HepG2 (cell line): ENCODE results near the gene SBNO2. TPM values are rescaled to one million over a fixed set of nuclear protein-coding genes. Genes with fewer than 3 reads are reported as not detected.

Source experiments
- ARHGAP35 ChIP-seq: sonication (generic); formaldehyde crosslinking; IDR thresholded peaks from 2 replicates; pipeline ENCODE4 v1.9.0; 2022; ENCODE audit warnings: mild to moderate bottlenecking, inconsistent platforms, moderate library complexity, missing genetic modification reagents, borderline replicate concordance
- BORCS8-MEF2B ChIP-seq: sonication (generic); formaldehyde crosslinking; IDR thresholded peaks from 2 replicates; pipeline ENCODE4 v1.8.0; 2022; ENCODE audit warnings: mild to moderate bottlenecking, missing genetic modification reagents
- ELF1 ChIP-seq: sonication (generic); formaldehyde crosslinking; IDR thresholded peaks from 2 replicates; pipeline ENCODE4 v1.4.0; 2020; ENCODE audit warnings: missing genetic modification reagents
- KLF13 ChIP-seq: sonication (generic); formaldehyde crosslinking; IDR thresholded peaks from 2 replicates; pipeline ENCODE4 v1.4.0; 2020; ENCODE audit warnings: mild to moderate bottlenecking, missing genetic modification reagents
- NR2F1 ChIP-seq, 2 experiments: fragments of 450-650 bp in 1 of 2; formaldehyde crosslinking in 1 of 2; IDR thresholded peaks; 2 replicates each; pipeline versions ENCODE4 v1.5.0 to v1.6.1; 2016 to 2020; ENCODE audit warnings: mild to moderate bottlenecking in 1 of 2, missing compliant biosample characterization in 1 of 2, missing genetic modification reagents in 1 of 2, moderate library complexity in 1 of 2
- PHF8 ChIP-seq: sonication (generic); formaldehyde crosslinking; IDR thresholded peaks from 2 replicates; pipeline ENCODE4 v1.5.0; 2020; ENCODE audit warnings: missing genetic modification reagents
- RFX3 ChIP-seq: IDR thresholded peaks from 2 replicates; pipeline ENCODE4 v1.6.1; 2016; ENCODE audit warnings: missing biosample characterization, missing genetic modification reagents
- RNF2 ChIP-seq: fragments of 450-650 bp; conservative IDR thresholded peaks from 2 replicates; pipeline ENCODE4 v1.6.1; 2016; ENCODE audit warnings: low read depth
- SOX6 ChIP-seq, 2 experiments: fragments of 450-650 bp in 1 of 2; sonication (generic) in 1 of 2; formaldehyde crosslinking in 1 of 2; IDR thresholded peaks; 2 replicates each; pipeline versions ENCODE4 v1.4.0 to v1.6.1; 2017 to 2020; ENCODE audit warnings: antibody characterized with exemption in 1 of 2, mild to moderate bottlenecking in 1 of 2, missing genetic modification reagents in 1 of 2
- ZMAT3 ChIP-seq: sonication (generic); formaldehyde crosslinking; conservative IDR thresholded peaks from 2 replicates; pipeline ENCODE4 v1.7.0; 2021; ENCODE audit warnings: missing genetic modification reagents
- ZNF180 ChIP-seq: sonication (generic); formaldehyde crosslinking; IDR thresholded peaks from 2 replicates; pipeline ENCODE4 v1.4.0; 2020; ENCODE audit warnings: low read depth, missing genetic modification reagents, borderline replicate concordance
- ZNF382 ChIP-seq: sonication (generic); formaldehyde crosslinking; IDR thresholded peaks from 2 replicates; pipeline ENCODE4 v1.5.0; 2020; ENCODE audit warnings: missing genetic modification reagents, mild to moderate bottlenecking, borderline replicate concordance
- ZNF460 ChIP-seq: sonication (generic); formaldehyde crosslinking; IDR thresholded peaks from 2 replicates; pipeline ENCODE4 v1.5.1; 2020; ENCODE audit warnings: missing genetic modification reagents, mild to moderate bottlenecking, borderline replicate concordance
- ZNF607 ChIP-seq: sonication (generic); formaldehyde crosslinking; IDR thresholded peaks from 2 replicates; pipeline ENCODE4 v1.5.1; 2020; ENCODE audit warnings: missing genetic modification reagents, mild to moderate bottlenecking, borderline replicate concordance
- ZNF672 ChIP-seq: sonication (generic); formaldehyde crosslinking; IDR thresholded peaks from 2 replicates; pipeline ENCODE4 v1.8.1; 2022; ENCODE audit warnings: missing genetic modification reagents
- polyA plus RNA-seq, 8 experiments: library from polyadenylated mRNA; depleted of rRNA in 3 of 8; stranded (reverse) in 7 of 8; unstranded in 1 of 8; fragments of >200 nt; fragmentation: Illumina TruSeq in 4 of 8; extraction: Trizol in 4 of 8; gene quantifications; 2 replicates each; pipeline versions ENCODE4 v1.2.1 to v1.2.3, GENCODE V29; 2011 to 2016; ENCODE audit warnings: low read depth in 4 of 8, missing spikeins in 1 of 8, mixed read lengths in 1 of 8; ENCODE audit not compliant: insufficient read depth in 1 of 8
- total RNA-seq, 5 experiments: library from RNA; depleted of rRNA; stranded (reverse); fragments of >200 nt; fragmentation: Illumina TruSeq; extraction: Trizol; gene quantifications; 2 replicates each; pipeline ENCODE4 v1.2.3, GENCODE V29; 2016; ENCODE audit warnings: low read depth in 1 of 5
- TF ChIP-seq, protein P1 (sequence below), 2 experiments: sonication (generic) in 1 of 2; formaldehyde crosslinking in 1 of 2; IDR thresholded peaks; 2 replicates each; pipeline versions ENCODE4 v1.5.1 to v1.6.1; 2011 to 2020; ENCODE audit warnings: borderline replicate concordance in 1 of 2, low read depth in 1 of 2, low read length in 1 of 2, mild to moderate bottlenecking in 1 of 2, missing genetic modification reagents in 1 of 2, moderate library complexity in 1 of 2
- TF ChIP-seq, protein P2 (sequence below): sonication (generic); formaldehyde crosslinking; IDR thresholded peaks from 2 replicates; pipeline ENCODE4 v1.5.0; 2020; ENCODE audit warnings: mild to moderate bottlenecking, missing genetic modification reagents
- TF ChIP-seq, protein P3 (sequence below): sonication (generic); formaldehyde crosslinking; IDR thresholded peaks from 2 replicates; pipeline ENCODE4 v1.8.0; 2022; ENCODE audit warnings: mild to moderate bottlenecking, missing genetic modification reagents, moderate library complexity
- TF ChIP-seq, protein P4 (sequence below): sonication (generic); formaldehyde crosslinking; IDR thresholded peaks from 2 replicates; pipeline ENCODE4 v1.5.1; 2020; ENCODE audit warnings: mild to moderate bottlenecking, missing genetic modification reagents, borderline replicate concordance
- TF ChIP-seq, protein P5 (sequence below): sonication (generic); formaldehyde crosslinking; IDR thresholded peaks from 2 replicates; pipeline ENCODE4 v1.4.0; 2020; ENCODE audit warnings: missing genetic modification reagents

Gene SBNO2
- total and polyA plus RNA-seq, 2 of the 13 experiments (the other 11 are each of a cell fraction or from before 2014, with no cell fraction given) = 8.6 to 10.4 TPM

DNA sequence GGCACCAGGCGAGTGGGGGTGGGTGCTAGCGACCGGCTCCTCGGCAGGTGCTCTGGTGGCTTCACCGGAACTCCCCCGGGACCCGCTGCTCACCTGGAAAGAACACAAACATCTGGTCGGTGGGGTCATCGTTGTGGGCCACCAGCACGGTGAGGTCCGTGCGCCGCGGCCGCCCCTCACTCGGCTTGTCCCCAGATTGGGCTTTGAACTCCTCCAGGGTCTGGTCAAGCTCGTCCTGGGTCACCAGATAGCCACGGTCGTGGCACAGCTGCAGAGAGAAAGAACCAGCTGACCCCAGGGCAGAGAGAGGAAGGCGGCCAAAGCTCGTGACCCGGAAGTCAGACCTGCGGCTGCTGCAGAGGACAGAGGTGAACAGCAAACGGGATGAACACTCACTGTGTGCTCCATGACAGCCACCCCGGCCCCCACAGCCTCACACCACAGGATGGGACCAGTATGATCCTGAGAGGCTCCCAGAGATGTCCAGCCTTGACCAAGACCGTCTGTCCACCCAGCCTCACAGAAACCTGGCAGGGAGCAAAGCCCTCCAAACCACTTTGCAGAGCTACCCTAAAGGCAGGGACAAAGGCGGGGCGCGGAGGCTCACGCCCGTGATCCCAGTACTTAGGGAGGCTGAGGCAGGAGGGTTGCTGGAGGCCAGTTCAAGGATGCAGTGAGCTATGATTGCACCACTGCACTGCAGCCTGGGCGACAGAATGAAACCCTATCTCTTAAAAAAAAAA, 80.1 kb downstream of the SBNO2 start (continued):
- TF ChIP-seq ELF1 (CRISPR knock-in tag) (peak; percentile 86), BORCS8-MEF2B (CRISPR knock-in tag) (peak; percentile 45; the same call in 1 of the 2 replicates), ZNF460 (no peak), ZNF672 (CRISPR knock-in tag) (no peak), RFX3 (no peak), ZNF607 (CRISPR knock-in tag) (peak; percentile 44; the same call in 1 of the 2 replicates), ZNF382 (CRISPR knock-in tag) (no peak), KLF13 (no peak), PHF8 (CRISPR knock-in tag) (no peak), ZNF180 (CRISPR knock-in tag) (no peak), ARHGAP35 (no peak), NR2F1 (CRISPR knock-in tag; IDR thresholded peaks at IDR 0.05) (peak in 1 of 2 experiments; percentile 44; a peak in 1 of 4 replicates), SOX6 (IDR thresholded peaks at IDR 0.05) (no peak), SOX6 (CRISPR knock-in tag; IDR thresholded peaks at IDR 0.05) (no peak), ZMAT3 (CRISPR knock-in tag) (0 out of 2 replicates have a peak, but pooled peaks have one; percentile 29), RNF2 (no peak)
- TF ChIP-seq, protein P1, sequence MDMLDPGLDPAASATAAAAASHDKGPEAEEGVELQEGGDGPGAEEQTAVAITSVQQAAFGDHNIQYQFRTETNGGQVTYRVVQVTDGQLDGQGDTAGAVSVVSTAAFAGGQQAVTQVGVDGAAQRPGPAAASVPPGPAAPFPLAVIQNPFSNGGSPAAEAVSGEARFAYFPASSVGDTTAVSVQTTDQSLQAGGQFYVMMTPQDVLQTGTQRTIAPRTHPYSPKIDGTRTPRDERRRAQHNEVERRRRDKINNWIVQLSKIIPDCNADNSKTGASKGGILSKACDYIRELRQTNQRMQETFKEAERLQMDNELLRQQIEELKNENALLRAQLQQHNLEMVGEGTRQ (IDR thresholded peaks at IDR 0.05; ENCODE audit: low read depth, low read length) = no peak
- TF ChIP-seq, protein P1 (CRISPR knock-in tag; IDR thresholded peaks at IDR 0.05; ENCODE audit: borderline replicate concordance) = no peak
- TF ChIP-seq, protein P2, sequence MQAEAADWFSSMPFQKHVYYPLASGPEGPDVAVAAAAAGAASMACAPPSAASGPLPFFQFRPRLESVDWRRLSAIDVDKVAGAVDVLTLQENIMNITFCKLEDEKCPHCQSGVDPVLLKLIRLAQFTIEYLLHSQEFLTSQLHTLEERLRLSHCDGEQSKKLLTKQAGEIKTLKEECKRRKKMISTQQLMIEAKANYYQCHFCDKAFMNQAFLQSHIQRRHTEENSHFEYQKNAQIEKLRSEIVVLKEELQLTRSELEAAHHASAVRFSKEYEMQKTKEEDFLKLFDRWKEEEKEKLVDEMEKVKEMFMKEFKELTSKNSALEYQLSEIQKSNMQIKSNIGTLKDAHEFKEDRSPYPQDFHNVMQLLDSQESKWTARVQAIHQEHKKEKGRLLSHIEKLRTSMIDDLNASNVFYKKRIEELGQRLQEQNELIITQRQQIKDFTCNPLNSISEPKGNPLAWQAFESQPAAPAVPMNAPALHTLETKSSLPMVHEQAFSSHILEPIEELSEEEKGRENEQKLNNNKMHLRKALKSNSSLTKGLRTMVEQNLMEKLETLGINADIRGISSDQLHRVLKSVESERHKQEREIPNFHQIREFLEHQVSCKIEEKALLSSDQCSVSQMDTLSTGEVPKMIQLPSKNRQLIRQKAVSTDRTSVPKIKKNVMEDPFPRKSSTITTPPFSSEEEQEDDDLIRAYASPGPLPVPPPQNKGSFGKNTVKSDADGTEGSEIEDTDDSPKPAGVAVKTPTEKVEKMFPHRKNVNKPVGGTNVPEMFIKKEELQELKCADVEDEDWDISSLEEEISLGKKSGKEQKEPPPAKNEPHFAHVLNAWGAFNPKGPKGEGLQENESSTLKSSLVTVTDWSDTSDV = no peak
- TF ChIP-seq, protein P3, sequence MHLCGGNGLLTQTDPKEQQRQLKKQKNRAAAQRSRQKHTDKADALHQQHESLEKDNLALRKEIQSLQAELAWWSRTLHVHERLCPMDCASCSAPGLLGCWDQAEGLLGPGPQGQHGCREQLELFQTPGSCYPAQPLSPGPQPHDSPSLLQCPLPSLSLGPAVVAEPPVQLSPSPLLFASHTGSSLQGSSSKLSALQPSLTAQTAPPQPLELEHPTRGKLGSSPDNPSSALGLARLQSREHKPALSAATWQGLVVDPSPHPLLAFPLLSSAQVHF (CRISPR knock-in tag) = no peak
- TF ChIP-seq, protein P4, sequence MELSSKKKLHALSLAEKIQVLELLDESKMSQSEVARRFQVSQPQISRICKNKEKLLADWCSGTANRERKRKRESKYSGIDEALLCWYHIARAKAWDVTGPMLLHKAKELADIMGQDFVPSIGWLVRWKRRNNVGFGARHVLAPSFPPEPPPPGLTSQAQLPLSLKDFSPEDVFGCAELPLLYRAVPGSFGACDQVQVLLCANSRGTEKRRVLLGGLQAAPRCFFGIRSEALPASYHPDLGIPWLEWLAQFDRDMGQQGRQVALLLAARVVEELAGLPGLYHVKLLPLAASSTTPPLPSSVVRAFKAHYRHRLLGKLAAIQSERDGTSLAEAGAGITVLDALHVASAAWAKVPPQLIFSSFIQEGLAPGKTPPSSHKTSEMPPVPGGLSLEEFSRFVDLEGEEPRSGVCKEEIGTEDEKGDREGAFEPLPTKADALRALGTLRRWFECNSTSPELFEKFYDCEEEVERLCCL = no peak
- TF ChIP-seq, protein P5, sequence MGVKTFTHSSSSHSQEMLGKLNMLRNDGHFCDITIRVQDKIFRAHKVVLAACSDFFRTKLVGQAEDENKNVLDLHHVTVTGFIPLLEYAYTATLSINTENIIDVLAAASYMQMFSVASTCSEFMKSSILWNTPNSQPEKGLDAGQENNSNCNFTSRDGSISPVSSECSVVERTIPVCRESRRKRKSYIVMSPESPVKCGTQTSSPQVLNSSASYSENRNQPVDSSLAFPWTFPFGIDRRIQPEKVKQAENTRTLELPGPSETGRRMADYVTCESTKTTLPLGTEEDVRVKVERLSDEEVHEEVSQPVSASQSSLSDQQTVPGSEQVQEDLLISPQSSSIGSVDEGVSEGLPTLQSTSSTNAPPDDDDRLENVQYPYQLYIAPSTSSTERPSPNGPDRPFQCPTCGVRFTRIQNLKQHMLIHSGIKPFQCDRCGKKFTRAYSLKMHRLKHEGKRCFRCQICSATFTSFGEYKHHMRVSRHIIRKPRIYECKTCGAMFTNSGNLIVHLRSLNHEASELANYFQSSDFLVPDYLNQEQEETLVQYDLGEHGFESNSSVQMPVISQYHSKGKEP (CRISPR knock-in tag) = no peak
